Right cardiac atrium (tissue), 5 donors: ENCODE measurements around the gene WNT5B. TPM values are rescaled to one million over a fixed set of nuclear protein-coding genes. Genes with fewer than 3 reads are reported as not detected.

Experiments
- ATAC-seq, 2 donors: fragments of 200-7000 bp; cut with Tn5 transposase; one replicate each; pipeline versions ENCODE4 v1.8.0 to v1.9.1; 2020; ENCODE audit warnings: moderate library complexity in 2 of 2, mild to moderate bottlenecking in 1 of 2
- DNase-seq, 3 donors: peaks; one replicate each; pipeline ENCODE4 v3.0.0-alpha.2; 2020
- H3K27ac ChIP-seq: one replicate; pipeline ENCODE4 v1.5.1; 2013; ENCODE audit warnings: mild to moderate bottlenecking, low read length, control low read depth, moderate library complexity
- H3K27me3 ChIP-seq: one replicate; pipeline ENCODE4 v1.6.1; 2013; ENCODE audit not compliant: control insufficient read depth, insufficient read depth
- H3K4me1 ChIP-seq: one replicate; pipeline ENCODE4 v1.6.1; 2013; ENCODE audit warnings: low read length; ENCODE audit not compliant: control insufficient read depth, insufficient read depth
- H3K4me3 ChIP-seq: one replicate; pipeline ENCODE4 v1.5.1; 2013; ENCODE audit warnings: low read length, control low read depth
- H3K9me3 ChIP-seq: one replicate; pipeline ENCODE4 v1.6.1; 2013; ENCODE audit warnings: low read length; ENCODE audit not compliant: control insufficient read depth
- WGBS: extraction: QIAGEN DNeasy Blood & Tissue Kit; methylation state at CpG from one replicate; pipeline ENCODE4 v1.1.7; 2013; 5-methylcytosine and 5-hydroxymethylcytosine counted together
- intact Hi-C, 4 donors: fragments of 100-400 bp; cut with DNase I; formaldehyde crosslinking; loops; one replicate each; pipeline versions ENCODE4 v1.11.0 to v1.14.0; 2022 to 2023
- polyA plus RNA-seq: library from polyadenylated mRNA; stranded (reverse); fragments of 200-250 nt; gene quantifications from one replicate; pipeline ENCODE4 v1.2.3, GENCODE V29; 2013
- total RNA-seq, 4 donors: library from RNA; stranded (reverse); fragmentation: NEBNext Ultra II Directional; extraction: Animal tissue kit (Norgen Biotek cat#: 25700); gene quantifications; one replicate each; pipeline ENCODE4 v1.2.1, GENCODE V29; 2021
- donor health status: healthy with polysubstance abuse.
- donor health status: DM: no; HTN: yes; CAD: no.
- donor health status: DM: no; HTN: no; CAD: no.
- donor health status: DM: no; HTN: yes; CAD: no; lungs with severe emphysema.
- donor health status: DM: yes; HTN: yes; CAD: no.

The WNT5B gene
- total and polyA plus RNA-seq, 5 donors = 1.7 to 3.6 (median 1.9) TPM

DNA sequence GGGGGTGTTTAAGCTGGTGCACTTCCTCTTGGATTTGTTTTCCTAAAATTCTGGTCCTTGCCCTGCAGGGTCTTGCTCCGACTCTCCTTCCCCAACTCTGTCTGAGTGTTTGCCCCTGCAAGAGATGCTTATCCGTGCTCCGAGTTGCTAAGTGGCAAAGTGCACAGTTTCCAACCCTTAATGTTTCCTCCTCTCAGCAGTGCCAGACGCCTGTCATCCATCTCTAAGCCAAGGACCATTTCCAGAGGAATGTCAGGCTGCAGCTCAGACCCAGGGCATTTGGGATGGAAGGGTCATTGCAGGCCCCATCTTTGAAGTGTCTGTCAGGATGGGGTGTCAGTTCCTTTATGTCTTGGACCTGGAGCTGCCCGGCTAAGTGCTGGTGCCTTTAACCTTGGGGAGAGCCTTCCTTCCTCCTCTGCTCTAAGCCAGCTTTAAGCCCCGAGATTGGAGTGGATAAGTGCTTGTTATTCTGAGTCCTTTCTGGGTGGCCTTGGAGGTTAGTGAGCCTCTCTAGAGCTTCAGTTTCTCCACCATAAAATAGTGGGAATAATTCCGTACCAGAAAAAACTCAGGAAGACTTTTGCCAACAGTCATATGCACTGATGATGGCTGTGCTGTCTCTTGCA, 15.0 kb downstream of the WNT5B start:
- H3K4me1 ChIP-seq = no peaks in the 10 kb centered on the region
- intact Hi-C loops = no loop called here
- H3K4me3 ChIP-seq = no peak overlapping the region
- DNase-seq (no peak), ATAC-seq (no peak)
- H3K27ac ChIP-seq = no peak overlapping the region
- WGBS = 41% methylated on average over 7 of the region's 7 CpGs
- H3K9me3 ChIP-seq = no peaks in the 10 kb centered on the region
- H3K27me3 ChIP-seq = no peaks in the 10 kb centered on the region

DNA sequence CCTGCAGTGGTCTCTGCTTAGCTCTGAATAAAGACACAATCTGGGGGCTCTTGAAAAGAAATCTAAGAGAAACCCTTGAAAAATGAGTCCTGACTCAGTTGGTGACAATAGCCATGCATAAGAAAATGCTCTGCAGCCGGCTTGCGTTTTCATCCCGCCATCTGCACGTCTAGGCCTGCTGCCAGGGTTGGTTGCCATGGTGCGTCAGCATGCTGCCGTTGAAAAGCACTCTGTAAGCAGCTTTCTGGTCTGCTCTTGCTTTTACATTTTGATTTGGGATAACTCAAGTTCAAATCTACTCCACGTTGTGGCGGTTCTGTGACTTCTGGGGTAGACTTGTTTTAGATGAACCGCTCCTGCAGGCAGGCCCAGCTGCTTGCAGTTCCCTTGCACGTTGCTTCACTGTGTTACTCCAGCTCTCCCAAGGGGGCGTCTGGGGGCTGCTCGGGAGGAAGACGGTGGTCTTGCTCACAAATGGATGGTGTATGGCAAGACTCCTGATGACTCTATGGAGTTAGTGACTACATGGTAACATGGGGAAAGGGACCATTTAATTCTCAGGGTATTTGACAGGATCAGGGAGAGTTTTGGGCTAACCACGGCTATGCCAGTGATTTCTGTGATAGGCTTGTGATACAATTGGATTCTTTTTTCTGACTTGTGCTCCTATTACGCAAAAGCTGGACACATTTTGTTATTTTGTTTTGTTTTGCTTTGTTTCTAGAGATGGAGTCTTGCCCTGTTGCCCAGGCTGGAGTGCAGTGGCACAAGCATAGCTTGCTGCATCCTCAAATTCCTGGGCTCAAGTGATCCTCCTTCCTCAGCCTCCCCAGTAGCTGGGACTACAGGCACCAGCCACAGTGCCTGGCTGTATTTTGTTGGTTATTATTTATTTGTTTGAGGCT, 15.8 kb downstream of the WNT5B start:
- peak; percentile 46 to 73 for ATAC-seq
- H3K27ac ChIP-seq = no peak overlapping the region
- 31% methylated on average over 15 of the region's 15 CpGs for WGBS

DNA sequence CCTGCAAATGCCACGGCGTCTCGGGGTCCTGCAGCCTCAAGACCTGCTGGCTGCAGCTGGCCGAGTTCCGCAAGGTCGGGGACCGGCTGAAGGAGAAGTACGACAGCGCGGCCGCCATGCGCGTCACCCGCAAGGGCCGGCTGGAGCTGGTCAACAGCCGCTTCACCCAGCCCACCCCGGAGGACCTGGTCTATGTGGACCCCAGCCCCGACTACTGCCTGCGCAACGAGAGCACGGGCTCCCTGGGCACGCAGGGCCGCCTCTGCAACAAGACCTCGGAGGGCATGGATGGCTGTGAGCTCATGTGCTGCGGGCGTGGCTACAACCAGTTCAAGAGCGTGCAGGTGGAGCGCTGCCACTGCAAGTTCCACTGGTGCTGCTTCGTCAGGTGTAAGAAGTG, 16.8 kb downstream of the WNT5B start:
- H3K4me3 ChIP-seq = no peak overlapping the region
- no peak overlapping the region for H3K27ac ChIP-seq
- intact Hi-C loops = no loop called here
- 96% methylated on average over 29 of the region's 29 CpGs for WGBS
- H3K4me1 ChIP-seq = peaks cover 4% of the 10 kb centered on the region
- no peaks in the 10 kb centered on the region for H3K9me3 ChIP-seq
- ATAC-seq (no peak), DNase-seq (peak in 2 of 3 donors; percentile 50 to 73)
- H3K27me3 ChIP-seq = no peaks in the 10 kb centered on the region

More for the DNA sequence above, 15.8 kb downstream of the WNT5B start:
- Histone ChIP-seq H3K27me3 (no peaks in the 10 kb centered on the region), H3K4me1 (peaks cover under 1% of the 10 kb centered on the region), H3K4me3 (no peak overlapping the region), H3K9me3 (no peaks in the 10 kb centered on the region)
- DNase-seq = peak; percentile 80 to 94 (median 92)
- intact Hi-C loops = no loop called here

DNA sequence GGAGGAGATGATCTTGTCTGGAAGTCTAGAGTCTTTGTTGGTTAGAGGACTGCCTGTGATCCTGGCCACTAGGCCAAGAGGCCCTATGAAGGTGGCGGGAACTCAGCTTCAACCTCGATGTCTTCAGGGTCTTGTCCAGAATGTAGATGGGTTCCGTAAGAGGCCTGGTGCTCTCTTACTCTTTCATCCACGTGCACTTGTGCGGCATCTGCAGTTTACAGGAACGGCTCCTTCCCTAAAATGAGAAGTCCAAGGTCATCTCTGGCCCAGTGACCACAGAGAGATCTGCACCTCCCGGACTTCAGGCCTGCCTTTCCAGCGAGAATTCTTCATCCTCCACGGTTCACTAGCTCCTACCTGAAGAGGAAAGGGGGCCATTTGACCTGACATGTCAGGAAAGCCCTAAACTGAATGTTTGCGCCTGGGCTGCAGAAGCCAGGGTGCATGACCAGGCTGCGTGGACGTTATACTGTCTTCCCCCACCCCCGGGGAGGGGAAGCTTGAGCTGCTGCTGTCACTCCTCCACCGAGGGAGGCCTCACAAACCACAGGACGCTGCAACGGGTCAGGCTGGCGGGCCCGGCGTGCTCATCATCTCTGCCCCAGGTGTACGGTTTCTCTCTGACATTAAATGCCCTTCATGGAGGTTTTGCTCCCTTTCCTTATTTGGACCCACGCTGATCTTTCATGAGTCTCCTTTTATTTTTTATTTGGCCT, 17.7 kb downstream of the WNT5B start:
- ATAC-seq (no peak), DNase-seq (no peak)
- no peak overlapping the region for H3K27ac ChIP-seq
- intact Hi-C loops = no loop called here
- 84% methylated on average over 21 of the region's 21 CpGs for WGBS
- H3K4me1 ChIP-seq = peaks cover 4% of the 10 kb centered on the region
- no peaks in the 10 kb centered on the region for H3K9me3 ChIP-seq
- H3K27me3 ChIP-seq = no peaks in the 10 kb centered on the region
- H3K4me3 ChIP-seq = no peak overlapping the region

DNA sequence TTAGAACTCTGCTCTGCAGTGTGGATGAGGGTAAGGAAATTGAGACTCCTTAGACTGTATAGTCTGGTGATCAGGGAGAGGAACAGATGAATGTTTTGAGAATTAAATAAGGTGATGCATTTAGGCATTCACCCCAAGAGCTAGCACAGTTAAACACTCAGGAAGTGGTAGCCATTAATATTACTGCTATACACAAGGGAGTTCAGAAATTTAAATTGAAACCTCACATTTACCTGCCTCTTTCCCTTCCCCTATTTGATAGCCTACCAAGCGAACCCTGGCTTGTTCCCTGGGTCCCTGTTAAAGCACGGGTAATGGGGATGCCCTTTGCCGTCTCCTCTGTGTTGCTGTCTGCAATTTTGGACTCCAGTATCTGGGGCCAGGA, 18.2 kb downstream of the WNT5B start:
- peaks cover 4% of the 10 kb centered on the region for H3K4me1 ChIP-seq
- intact Hi-C loops = no loop called here
- H3K27me3 ChIP-seq = no peaks in the 10 kb centered on the region
- 97% methylated on average over 3 of the region's 3 CpGs for WGBS
- no peak for DNase-seq
- ATAC-seq = no peak
- no peaks in the 10 kb centered on the region for H3K9me3 ChIP-seq
- no peak overlapping the region for H3K27ac ChIP-seq
- no peak overlapping the region for H3K4me3 ChIP-seq

DNA sequence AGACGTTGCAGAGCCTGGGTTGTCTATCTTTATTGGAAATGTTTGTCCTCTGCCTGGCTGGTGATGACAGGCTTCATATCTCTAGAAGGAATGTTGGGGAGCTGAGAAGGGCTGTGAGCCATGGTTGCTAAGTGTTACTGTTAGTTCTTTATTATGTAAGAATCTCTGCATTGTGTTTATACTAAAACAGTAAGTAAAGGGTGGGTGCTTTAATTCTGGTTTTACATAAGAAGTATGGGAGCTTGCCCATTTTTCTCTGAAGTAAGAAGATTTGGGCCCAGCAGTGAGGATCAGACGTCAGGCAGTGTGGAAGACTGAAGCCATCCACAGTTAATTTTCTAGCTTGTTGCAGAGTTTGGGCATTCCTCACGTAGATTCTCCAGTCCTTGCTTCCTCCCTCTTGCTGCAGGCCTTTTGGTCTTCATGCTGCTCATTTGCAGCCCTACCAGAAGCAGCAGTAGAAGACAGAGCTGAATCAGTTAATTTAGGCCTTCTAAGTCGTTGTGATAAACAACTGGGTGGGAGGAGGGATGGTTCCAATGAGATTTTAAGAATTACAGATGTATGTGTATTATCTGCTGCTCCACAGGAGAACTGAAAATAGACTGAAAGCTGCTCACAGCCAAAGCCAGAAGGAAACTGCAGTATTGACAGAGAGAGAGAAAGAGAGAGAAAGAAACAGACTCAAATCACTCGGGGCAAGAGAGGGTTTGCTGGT, 21.4 kb downstream of the WNT5B start:
- H3K9me3 ChIP-seq = no peaks in the 10 kb centered on the region
- 20% methylated on average over 5 of the region's 5 CpGs for WGBS
- no peaks in the 10 kb centered on the region for H3K27me3 ChIP-seq
- ATAC-seq (peak; percentile 50 to 88), DNase-seq (peak in 1 of 3 donors; percentile 73)
- H3K4me1 ChIP-seq = peaks cover 4% of the 10 kb centered on the region
- H3K4me3 ChIP-seq = no peak overlapping the region
- intact Hi-C loops = loop anchor here in 3 of 4 donors (5.0 kb wide), 2 partner anchors 287 to 292 kb away; no protein-coding TSS in a partner anchor
- peak overlapping the region; percentile 28 for H3K27ac ChIP-seq

DNA sequence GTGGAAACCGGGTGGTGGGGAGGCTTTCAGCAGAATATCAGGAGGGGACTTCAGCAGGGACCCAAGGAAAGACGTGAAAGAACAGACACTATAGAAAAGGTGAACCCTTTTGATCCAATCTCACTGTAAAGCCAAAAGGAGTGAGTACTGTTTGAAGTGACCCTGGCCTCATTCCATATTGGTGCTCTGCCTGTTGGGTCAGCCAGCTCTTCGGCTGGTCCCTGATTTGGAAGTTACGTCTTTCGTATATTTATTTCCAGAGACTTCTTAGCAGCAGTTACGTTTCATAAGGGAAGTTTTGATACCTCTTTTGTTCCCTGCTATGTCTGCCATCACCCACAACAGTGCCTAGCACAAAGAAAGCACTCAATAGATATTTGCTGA, 21.9 kb downstream of the WNT5B start:
- intact Hi-C loops = loop anchor here in 3 of 4 donors (5.0 kb wide), 2 partner anchors 286 to 291 kb away; no protein-coding TSS in a partner anchor
- H3K4me3 ChIP-seq = no peak overlapping the region
- WGBS = 28% methylated on average over 6 of the region's 6 CpGs
- H3K27me3 ChIP-seq = no peaks in the 10 kb centered on the region
- peak overlapping the region; percentile 28 for H3K27ac ChIP-seq
- peak in 1 of 3 donors; percentile 68 for DNase-seq
- peaks cover 4% of the 10 kb centered on the region for H3K4me1 ChIP-seq
- no peaks in the 10 kb centered on the region for H3K9me3 ChIP-seq
- ATAC-seq = peak in 1 of 2 donors; percentile 32

DNA sequence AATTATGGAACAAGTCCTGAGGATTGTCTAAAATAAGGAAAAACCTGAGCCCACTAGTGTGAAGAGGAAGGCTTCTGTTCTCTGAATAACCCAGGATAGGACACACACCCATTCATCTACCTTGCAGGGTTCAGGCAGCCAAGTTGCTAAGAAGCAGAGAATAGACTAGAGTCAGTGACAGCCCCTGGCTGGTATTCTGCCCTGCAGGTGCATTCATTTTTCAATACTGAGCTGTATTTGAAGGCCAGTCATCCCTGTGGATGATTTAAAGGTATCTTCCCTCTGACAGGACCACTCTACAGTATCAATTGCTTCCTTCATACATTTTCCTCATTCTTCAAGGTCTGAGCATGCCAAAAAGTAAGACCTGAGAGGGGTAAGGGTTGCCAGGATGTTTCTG, 22.9 kb downstream of the WNT5B start:
- no peak overlapping the region for H3K27ac ChIP-seq
- no peak overlapping the region for H3K4me3 ChIP-seq
- intact Hi-C loops = loop anchor here (2.0 to 5.0 kb wide), 4 partner anchors 139 to 290 kb away; no protein-coding TSS in a partner anchor
- DNase-seq (no peak), ATAC-seq (no peak)
- peaks cover 4% of the 10 kb centered on the region for H3K4me1 ChIP-seq
- no peaks in the 10 kb centered on the region for H3K27me3 ChIP-seq
- H3K9me3 ChIP-seq = no peaks in the 10 kb centered on the region

DNA sequence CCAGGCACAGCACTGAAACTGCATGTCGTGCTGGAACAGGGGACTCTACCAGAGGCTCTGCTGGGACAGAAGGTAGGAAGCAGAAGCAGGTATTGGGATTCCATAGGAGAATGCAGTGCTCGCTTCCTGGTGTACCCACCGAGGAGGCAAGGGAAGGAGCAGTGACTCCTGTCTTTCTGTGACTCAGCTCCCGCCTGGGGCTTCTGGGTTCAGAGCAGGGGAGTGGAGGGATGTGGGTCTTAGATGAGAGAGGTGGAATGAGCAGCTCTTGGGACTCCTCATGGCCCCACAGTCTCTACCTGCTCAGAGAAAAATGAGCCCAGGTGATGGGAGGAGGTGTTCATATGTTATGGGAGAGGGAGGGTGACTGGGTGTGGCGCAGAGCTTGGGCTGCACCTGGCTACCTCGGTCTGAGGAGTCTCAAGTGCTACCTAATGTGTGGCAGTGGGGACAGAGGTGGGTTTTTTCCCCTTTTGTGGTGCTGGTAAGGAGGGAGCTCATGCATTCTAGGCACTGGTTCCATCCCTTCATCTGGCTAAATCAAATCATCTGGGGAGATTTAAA, 26.3 kb downstream of the WNT5B start:
- H3K27me3 ChIP-seq = no peaks in the 10 kb centered on the region
- intact Hi-C loops = loop anchor here in 1 of 4 donors (2.0 kb wide), 1 partner anchor 283 kb away; no protein-coding TSS in a partner anchor

DNA sequence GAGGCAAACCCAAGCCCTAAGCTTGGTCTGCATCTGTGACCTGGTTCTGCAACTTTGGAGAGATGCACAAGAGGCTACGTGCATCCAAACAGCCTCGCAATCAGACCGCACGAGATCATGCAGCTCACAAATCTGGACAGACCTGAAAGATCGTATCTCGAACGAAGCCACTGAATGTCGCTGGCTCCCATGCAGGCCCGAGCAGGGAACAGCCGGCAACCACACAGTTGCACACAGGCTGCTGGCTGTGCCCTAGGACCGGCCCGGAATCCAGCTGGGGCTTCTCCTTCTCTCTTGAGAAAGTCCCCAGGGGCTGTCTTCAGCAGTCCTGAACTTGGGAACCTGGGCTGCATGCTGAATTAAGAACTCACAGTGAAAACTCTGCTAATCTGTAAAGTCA, 27.9 kb downstream of the WNT5B start:
- Histone ChIP-seq H3K27ac (no peak overlapping the region), H3K4me3 (no peak overlapping the region), H3K9me3 (no peaks in the 10 kb centered on the region), H3K27me3 (no peaks in the 10 kb centered on the region), H3K4me1 (peaks cover 3% of the 10 kb centered on the region)
- intact Hi-C loops = no loop called here
- WGBS = 69% methylated on average over 12 of the region's 12 CpGs
- DNase-seq (peak in 2 of 3 donors; percentile 61 to 75), ATAC-seq (no peak)

More for the DNA sequence above, 26.3 kb downstream of the WNT5B start:
- no peak for DNase-seq
- Histone ChIP-seq H3K9me3 (no peaks in the 10 kb centered on the region), H3K4me3 (no peak overlapping the region), H3K4me1 (peaks cover 3% of the 10 kb centered on the region), H3K27ac (no peak overlapping the region)
- ATAC-seq = no peak
- WGBS = 84% methylated on average over 6 of the region's 6 CpGs
